Kidney (tissue), 14 donors: ENCODE results near the gene TENM4. TPM values are rescaled to one million over a fixed set of nuclear protein-coding genes. Genes with fewer than 3 reads are reported as not detected.

Experiments used
- DNase-seq, 5 donors: peaks; one replicate each; pipeline ENCODE4 v3.0.0-alpha.2; 2013 to 2020
- FAIRE-seq: peaks from 2 replicates; lab custom pipeline; 2012; peaks lifted over from hg19 to GRCh38; lab: Jason Lieb, UNC
- H3K27ac ChIP-seq, 2 donors: one replicate each; pipeline ENCODE4 v1.7.0; 2013; ENCODE audit warnings: low read depth in 2 of 2, low read length in 2 of 2, inconsistent platforms in 1 of 2
- H3K27me3 ChIP-seq: one replicate; pipeline ENCODE4 v1.7.1; 2013; ENCODE audit warnings: low read length, inconsistent platforms; ENCODE audit not compliant: control insufficient read depth, insufficient read depth
- H3K36me3 ChIP-seq, 3 donors: one replicate each; pipeline versions ENCODE4 v1.7.0 to v1.7.1; 2013; ENCODE audit warnings: low read length in 3 of 3, control low read depth in 1 of 3, inconsistent platforms in 1 of 3; ENCODE audit not compliant: insufficient read depth in 3 of 3, control insufficient read depth in 2 of 3
- H3K4me1 ChIP-seq, 3 donors: one replicate each; pipeline versions ENCODE4 v1.7.0 to v1.7.1; 2013; ENCODE audit warnings: low read length in 3 of 3, inconsistent platforms in 1 of 3, low read depth in 1 of 3; ENCODE audit not compliant: control insufficient read depth in 2 of 3, insufficient read depth in 2 of 3
- H3K4me3 ChIP-seq, 3 donors: one replicate each; pipeline versions ENCODE4 v1.7.0 to v1.8.1; 2013; ENCODE audit warnings: low read length in 3 of 3, control low read depth in 1 of 3, inconsistent platforms in 1 of 3
- H3K9ac ChIP-seq, 3 donors: one replicate each; pipeline versions ENCODE4 v1.7.0 to v1.7.1; 2013; ENCODE audit warnings: low read length in 3 of 3, control low read depth in 1 of 3, inconsistent platforms in 1 of 3
- H3K9me3 ChIP-seq, 3 donors: one replicate each; pipeline versions ENCODE4 v1.7.0 to v1.7.1; 2013; ENCODE audit warnings: low read length in 3 of 3, control low read depth in 1 of 3, inconsistent platforms in 1 of 3; ENCODE audit not compliant: control insufficient read depth in 2 of 3, insufficient read depth in 1 of 3
- CTCF ChIP-seq: IDR thresholded peaks from 3 replicates; pipeline ENCODE4 v1.5.1; 2012; ENCODE audit warnings: mild to moderate bottlenecking, moderate library complexity, borderline replicate concordance; ENCODE audit not compliant: insufficient read depth; ENCODE audit errors: extremely low read depth
- intact Hi-C: fragments of 100-400 bp; cut with DNase I; formaldehyde crosslinking; loops from one replicate; pipeline ENCODE4 v1.11.1; 2022
- polyA plus RNA-seq: library from polyadenylated mRNA; stranded (reverse); fragments of 350-450 nt; fragmentation: Illumina TruSeq; extraction: RNeasy Lipid Tissue Mini Kit (QIAGEN cat#74804); gene quantifications from one replicate; pipeline ENCODE4 v1.2.3, GENCODE V29; 2014; ENCODE audit warnings: low read depth, low replicate concordance; ENCODE audit not compliant: insufficient read depth
- total RNA-seq: library from RNA; stranded (reverse); fragmentation: NEBNext Ultra II Directional; extraction: Animal tissue kit (Norgen Biotek cat#: 25700); gene quantifications from one replicate; pipeline ENCODE4 v1.2.1, GENCODE V29; 2021
- donor health status: control.
- donor health status: control.
- donor health status: control.
- donor health status: control.
- donor health status: control.
- donor health status: DM: yes; HTN: yes; CAD: no.
- donor health status: Normal renal cell carcinoma (clear cell type).

Gene TENM4
- total and polyA plus RNA-seq, 2 donors from 2014 or later = 0.34 to 31.0 TPM

- FAIRE-seq (no peak), DNase-seq (no peak)
- Histone ChIP-seq H3K9ac (no peak overlapping the region), H3K4me1 (no peaks in the 10 kb centered on the region), H3K27ac (no peak overlapping the region), H3K27me3 (no peaks in the 10 kb centered on the region), H3K9me3 (no peaks in the 10 kb centered on the region), H3K4me3 (no peak overlapping the region), H3K36me3 (no peaks in the 10 kb centered on the region)
- TF ChIP-seq CTCF = no peak
- intact Hi-C loops = no loop called here
These were observed 786.8 kb downstream of the TENM4 start for GRCh38 chr11:78654071-78654470.

DNA sequence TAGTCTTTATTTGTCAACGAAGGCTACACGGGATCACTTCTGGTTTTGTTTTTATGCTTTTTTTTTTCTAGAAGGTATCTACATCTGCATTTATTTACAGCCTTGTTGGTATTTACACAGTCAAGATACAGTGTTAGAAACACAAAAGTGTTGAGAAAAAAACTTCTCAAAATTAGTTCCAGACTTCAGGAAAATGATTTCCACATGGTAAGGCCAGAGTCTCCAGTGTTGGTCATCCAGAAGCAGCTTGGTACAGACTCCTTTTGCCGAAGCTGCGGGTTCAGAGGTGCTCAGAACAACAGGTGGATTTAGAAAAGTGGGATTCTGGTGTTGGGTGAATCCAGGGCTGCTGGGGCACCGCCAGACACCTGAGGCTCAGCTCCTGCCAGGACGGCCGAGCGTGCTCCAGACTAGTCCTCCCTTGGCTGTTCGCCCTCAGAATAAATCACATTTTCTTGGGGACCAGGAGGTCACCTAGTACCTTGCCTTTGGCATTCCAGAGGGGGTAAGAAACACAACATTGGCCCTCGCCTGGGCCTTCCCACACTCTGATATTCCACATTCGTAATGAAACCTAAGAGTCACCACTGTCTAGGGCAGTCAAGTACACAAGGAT lies 787.4 kb downstream of the TENM4 start:
- H3K9me3 ChIP-seq = no peaks in the 10 kb centered on the region
- H3K4me1 ChIP-seq = no peaks in the 10 kb centered on the region
- TF ChIP-seq CTCF = no peak
- H3K9ac ChIP-seq = no peak overlapping the region
- FAIRE-seq = no peak
- DNase-seq = no peak
- no peaks in the 10 kb centered on the region for H3K36me3 ChIP-seq
- H3K27ac ChIP-seq = no peak overlapping the region
- no peaks in the 10 kb centered on the region for H3K27me3 ChIP-seq
- no peak overlapping the region for H3K4me3 ChIP-seq
- intact Hi-C loops = no loop called here

GRCh38 chr11:78652843-78653239 lies 788.0 kb downstream of the TENM4 start:
- intact Hi-C loops = no loop called here
- TF ChIP-seq CTCF = no peak
- Histone ChIP-seq H3K27ac (no peak overlapping the region), H3K9me3 (no peaks in the 10 kb centered on the region), H3K4me1 (no peaks in the 10 kb centered on the region), H3K4me3 (no peak overlapping the region), H3K36me3 (no peaks in the 10 kb centered on the region), H3K27me3 (no peaks in the 10 kb centered on the region), H3K9ac (no peak overlapping the region)
- FAIRE-seq = no peak
- no peak for DNase-seq
